IgD-negative memory B cell (primary cell): ENCODE results near the gene ATP8A2. TPM values are rescaled to one million over a fixed set of nuclear protein-coding genes. Genes with fewer than 3 reads are reported as not detected.

Source experiments
- H3K27ac Mint-ChIP-seq, 3 donors: one replicate each; pipeline ENCODE4 v1.8.0; 2020 to 2022; ENCODE audit warnings: mild to moderate bottlenecking in 3 of 3, mixed read lengths in 3 of 3, moderate library complexity in 1 of 3
- H3K27me3 Mint-ChIP-seq: one replicate; pipeline ENCODE4 v1.8.0; 2021; ENCODE audit warnings: mixed read lengths
- H3K36me3 Mint-ChIP-seq: one replicate; pipeline ENCODE4 v1.8.0; 2020; ENCODE audit warnings: mild to moderate bottlenecking, mixed read lengths
- H3K4me1 Mint-ChIP-seq, 3 donors: one replicate each; pipeline ENCODE4 v1.8.0; 2020 to 2022; ENCODE audit warnings: mixed read lengths in 3 of 3, mild to moderate bottlenecking in 1 of 3
- H3K4me3 Mint-ChIP-seq, 4 donors: one replicate each; pipeline ENCODE4 v1.8.0; 2020 to 2022; ENCODE audit warnings: mild to moderate bottlenecking in 4 of 4, mixed read lengths in 4 of 4, moderate library complexity in 3 of 4
- H3K9me3 Mint-ChIP-seq, 3 donors: one replicate each; pipeline ENCODE4 v1.8.0; 2020 to 2021; ENCODE audit warnings: mixed read lengths in 3 of 3, mild to moderate bottlenecking in 1 of 3
- polyA plus RNA-seq: library from polyadenylated mRNA; unstranded; fragments of 300-500 nt; fragmentation: Illumina TruSeq; gene quantifications from one replicate; pipeline ENCODE4 v1.2.3, GENCODE V29; 2021

The ATP8A2 gene
- polyA plus RNA-seq, 1 donor from 2014 or later = 0.06 TPM

- H3K27ac Mint-ChIP-seq = no peak overlapping the region
- H3K36me3 Mint-ChIP-seq = no peaks in the 10 kb centered on the region
- peaks cover 2 to 11% (median 4%) of the 10 kb centered on the region in 3 donors for H3K9me3 Mint-ChIP-seq
- H3K4me3 Mint-ChIP-seq = no peak overlapping the region
- H3K27me3 Mint-ChIP-seq = peaks cover 6% of the 10 kb centered on the region
- H3K4me1 Mint-ChIP-seq = no peaks in the 10 kb centered on the region
Measured at GRCh38 chr13:25699056-25699455, 327.3 kb downstream of the ATP8A2 start.

GRCh38 chr13:25699600-25699999, 327.8 kb downstream of the ATP8A2 start:
- no peaks in the 10 kb centered on the region for H3K4me1 Mint-ChIP-seq
- H3K27me3 Mint-ChIP-seq = peaks cover 3% of the 10 kb centered on the region
- peaks cover 2 to 11% (median 4%) of the 10 kb centered on the region in 3 donors for H3K9me3 Mint-ChIP-seq
- H3K36me3 Mint-ChIP-seq = no peaks in the 10 kb centered on the region
- H3K27ac Mint-ChIP-seq = no peak overlapping the region
- no peak overlapping the region for H3K4me3 Mint-ChIP-seq

GRCh38 chr13:25701304-25701703, 329.5 kb downstream of the ATP8A2 start:
- H3K27me3 Mint-ChIP-seq = peaks cover 3% of the 10 kb centered on the region
- H3K27ac Mint-ChIP-seq = no peak overlapping the region
- H3K4me1 Mint-ChIP-seq = no peaks in the 10 kb centered on the region
- H3K9me3 Mint-ChIP-seq = peaks cover 2 to 11% (median 4%) of the 10 kb centered on the region in 3 donors
- H3K36me3 Mint-ChIP-seq = no peaks in the 10 kb centered on the region
- no peak overlapping the region for H3K4me3 Mint-ChIP-seq

- Mint-ChIP-seq H3K27ac (no peak overlapping the region), H3K4me1 (no peaks in the 10 kb centered on the region), H3K27me3 (peaks cover 3% of the 10 kb centered on the region), H3K9me3 (peaks cover 2 to 11% (median 4%) of the 10 kb centered on the region in 3 donors), H3K4me3 (no peak overlapping the region), H3K36me3 (no peaks in the 10 kb centered on the region)
Measured at GRCh38 chr13:25702386-25702785, 330.6 kb downstream of the ATP8A2 start.

- Mint-ChIP-seq H3K27me3 (peaks cover 4% of the 10 kb centered on the region), H3K9me3 (no peaks in the 10 kb centered on the region), H3K4me1 (no peaks in the 10 kb centered on the region), H3K4me3 (no peak overlapping the region), H3K27ac (no peak overlapping the region), H3K36me3 (no peaks in the 10 kb centered on the region)
Measured at GRCh38 chr13:25707726-25708125, 336.0 kb downstream of the ATP8A2 start.

GRCh38 chr13:25708268-25708667, 336.5 kb downstream of the ATP8A2 start:
- no peak overlapping the region for H3K4me3 Mint-ChIP-seq
- H3K27ac Mint-ChIP-seq = no peak overlapping the region
- peaks cover 2% of the 10 kb centered on the region for H3K27me3 Mint-ChIP-seq
- no peaks in the 10 kb centered on the region for H3K9me3 Mint-ChIP-seq
- no peaks in the 10 kb centered on the region for H3K4me1 Mint-ChIP-seq
- no peaks in the 10 kb centered on the region for H3K36me3 Mint-ChIP-seq

GRCh38 chr13:25709088-25709487, 337.3 kb downstream of the ATP8A2 start:
- no peaks in the 10 kb centered on the region for H3K4me1 Mint-ChIP-seq
- no peak overlapping the region for H3K27ac Mint-ChIP-seq
- H3K27me3 Mint-ChIP-seq = peaks cover 2% of the 10 kb centered on the region
- no peaks in the 10 kb centered on the region for H3K36me3 Mint-ChIP-seq
- no peaks in the 10 kb centered on the region for H3K9me3 Mint-ChIP-seq
- no peak overlapping the region for H3K4me3 Mint-ChIP-seq

- Mint-ChIP-seq H3K27ac (no peak overlapping the region), H3K4me1 (no peaks in the 10 kb centered on the region), H3K36me3 (no peaks in the 10 kb centered on the region), H3K9me3 (peaks cover 0 to 7% (median 3%) of the 10 kb centered on the region in 3 donors), H3K27me3 (peaks cover 4% of the 10 kb centered on the region), H3K4me3 (no peak overlapping the region)
Measured at GRCh38 chr13:25715760-25716159, 344.0 kb downstream of the ATP8A2 start.

- Mint-ChIP-seq H3K9me3 (peaks cover 0 to 7% (median 3%) of the 10 kb centered on the region in 3 donors), H3K4me1 (no peaks in the 10 kb centered on the region), H3K27me3 (peaks cover 2% of the 10 kb centered on the region), H3K36me3 (no peaks in the 10 kb centered on the region), H3K4me3 (no peak overlapping the region), H3K27ac (no peak overlapping the region)
Measured at GRCh38 chr13:25717666-25718197, 346.0 kb downstream of the ATP8A2 start.

GRCh38 chr13:25719666-25720065, 347.9 kb downstream of the ATP8A2 start:
- Mint-ChIP-seq H3K4me1 (peaks cover 0 to 2% (median 0%) of the 10 kb centered on the region in 3 donors), H3K4me3 (no peak overlapping the region), H3K36me3 (peaks cover 2% of the 10 kb centered on the region), H3K9me3 (peaks cover 2 to 7% (median 3%) of the 10 kb centered on the region in 3 donors), H3K27me3 (peaks cover 7% of the 10 kb centered on the region), H3K27ac (no peak overlapping the region)

- H3K4me3 Mint-ChIP-seq = no peak overlapping the region
- no peak overlapping the region for H3K27ac Mint-ChIP-seq
- peaks cover 0 to 2% (median 0%) of the 10 kb centered on the region in 3 donors for H3K9me3 Mint-ChIP-seq
Measured at GRCh38 chr13:25722893-25723292, 351.1 kb downstream of the ATP8A2 start.

GRCh38 chr13:25725104-25725503, 353.3 kb downstream of the ATP8A2 start:
- Mint-ChIP-seq H3K27me3 (peaks cover 10% of the 10 kb centered on the region), H3K27ac (no peak overlapping the region), H3K4me1 (peaks cover 0 to 2% (median 0%) of the 10 kb centered on the region in 3 donors), H3K4me3 (no peak overlapping the region), H3K36me3 (peaks cover 2% of the 10 kb centered on the region), H3K9me3 (peaks cover 0 to 2% (median 0%) of the 10 kb centered on the region in 3 donors)

More at GRCh38 chr13:25722893-25723292, 351.1 kb downstream of the ATP8A2 start:
- Mint-ChIP-seq H3K36me3 (peaks cover 2% of the 10 kb centered on the region), H3K4me1 (peaks cover 0 to 2% (median 0%) of the 10 kb centered on the region in 3 donors), H3K27me3 (peaks cover 9% of the 10 kb centered on the region)

- Mint-ChIP-seq H3K27ac (no peak overlapping the region), H3K36me3 (peaks cover 2% of the 10 kb centered on the region), H3K4me3 (no peak overlapping the region)
Measured at GRCh38 chr13:25727250-25727649, 355.5 kb downstream of the ATP8A2 start.

GRCh38 chr13:25727810-25728209, 356.0 kb downstream of the ATP8A2 start:
- Mint-ChIP-seq H3K36me3 (peaks cover 2% of the 10 kb centered on the region), H3K4me1 (peaks cover 0 to 2% (median 0%) of the 10 kb centered on the region in 3 donors), H3K27me3 (peaks cover 10% of the 10 kb centered on the region), H3K4me3 (no peak overlapping the region), H3K9me3 (peaks cover 0 to 2% (median 0%) of the 10 kb centered on the region in 3 donors), H3K27ac (no peak overlapping the region)

More at GRCh38 chr13:25727250-25727649, 355.5 kb downstream of the ATP8A2 start:
- peaks cover 0 to 2% (median 0%) of the 10 kb centered on the region in 3 donors for H3K4me1 Mint-ChIP-seq
- peaks cover 0 to 2% (median 0%) of the 10 kb centered on the region in 3 donors for H3K9me3 Mint-ChIP-seq
- peaks cover 10% of the 10 kb centered on the region for H3K27me3 Mint-ChIP-seq

GRCh38 chr13:25729201-25729600, 357.4 kb downstream of the ATP8A2 start:
- Mint-ChIP-seq H3K27me3 (peaks cover 4% of the 10 kb centered on the region), H3K4me1 (no peaks in the 10 kb centered on the region), H3K4me3 (no peak overlapping the region), H3K27ac (no peak overlapping the region), H3K9me3 (no peaks in the 10 kb centered on the region), H3K36me3 (no peaks in the 10 kb centered on the region)

GRCh38 chr13:25731037-25731436, 359.3 kb downstream of the ATP8A2 start:
- H3K9me3 Mint-ChIP-seq = no peaks in the 10 kb centered on the region
- no peak overlapping the region for H3K27ac Mint-ChIP-seq

More at GRCh38 chr13:25731037-25731436, 359.3 kb downstream of the ATP8A2 start:
- peaks cover 0 to 1% (median 0%) of the 10 kb centered on the region in 3 donors for H3K4me1 Mint-ChIP-seq
- peaks cover 4% of the 10 kb centered on the region for H3K27me3 Mint-ChIP-seq
- no peaks in the 10 kb centered on the region for H3K36me3 Mint-ChIP-seq
- no peak overlapping the region for H3K4me3 Mint-ChIP-seq
